Esophagus muscularis mucosa (tissue), 4 donors: ENCODE measurements around the gene WEE1. TPM values are rescaled to one million over a fixed set of nuclear protein-coding genes. Genes with fewer than 3 reads are reported as not detected.

Experiments
- DNase-seq: peaks from one replicate; pipeline ENCODE4 v3.0.0-alpha.2; 2017; ENCODE audit errors: extremely low spot score
- H3K27ac ChIP-seq, 4 donors: fragments of 200-600 bp; sonication (generic); replicated peaks in 1 of 4; 1 replicate in 3 of 4; 2 replicates in 1 of 4; pipeline ENCODE4 v1.5.1; 2016 to 2019; ENCODE audit warnings: mild to moderate bottlenecking in 1 of 4
- H3K27me3 ChIP-seq, 4 donors: fragments of 200-600 bp; sonication (generic); one replicate each; pipeline versions ENCODE4 v1.5.1 to v1.6.0; 2016 to 2019
- H3K36me3 ChIP-seq, 4 donors: fragments of 200-600 bp; sonication (generic); one replicate each; pipeline ENCODE4 v1.5.1; 2016 to 2019
- H3K4me1 ChIP-seq, 4 donors: fragments of 200-600 bp; sonication (generic); one replicate each; pipeline ENCODE4 v1.5.1; 2016 to 2019
- H3K4me3 ChIP-seq, 4 donors: fragments of 200-600 bp; sonication (generic); 1 replicate in 2 of 4; 2 replicates in 2 of 4; pipeline ENCODE4 v1.5.1; 2016 to 2019; ENCODE audit warnings: mild to moderate bottlenecking in 4 of 4, moderate library complexity in 1 of 4
- H3K9me3 ChIP-seq, 4 donors: fragments of 200-600 bp; sonication (generic); 1 replicate in 3 of 4; 2 replicates in 1 of 4; pipeline ENCODE4 v1.5.1; 2016 to 2019
- EP300 ChIP-seq: sonication (generic); formaldehyde crosslinking; IDR thresholded peaks from one replicate; pipeline ENCODE4 v1.6.1; 2017; ENCODE audit warnings: antibody characterized with exemption
- POLR2A ChIP-seq: fragments of 450-650 bp; IDR thresholded peaks from one replicate; pipeline ENCODE4 v1.6.1; 2017; ENCODE audit warnings: antibody characterized with exemption, moderate library complexity, mild to moderate bottlenecking, low read depth
- POLR2AphosphoS5 ChIP-seq, 2 donors: sonication (generic); formaldehyde crosslinking; IDR thresholded peaks; one replicate each; pipeline ENCODE4 v1.6.1; 2017; ENCODE audit warnings: antibody characterized with exemption in 2 of 2
- WGBS: methylation state at CpG from one replicate; pipeline ENCODE4 v1.1.5; 2018; 5-methylcytosine and 5-hydroxymethylcytosine counted together
- intact Hi-C: fragments of 100-400 bp; cut with DNase I; formaldehyde crosslinking; loops from one replicate; pipeline ENCODE4 v1.15.1; 2023
- total RNA-seq, 4 donors: library from RNA; depleted of rRNA; stranded (reverse); fragments of >200 nt; gene quantifications; one replicate each; pipeline versions ENCODE4 v1.1.0 to v1.2.1, GENCODE V29; 2016
- TF ChIP-seq, protein P1 (sequence below), 3 experiments: fragments of 200-600 bp in 2 of 3; fragments of 450-650 bp in 1 of 3; sonication (generic) in 2 of 3; IDR thresholded peaks; one replicate each; pipeline ENCODE4 v1.5.1; 2017 to 2019; ENCODE audit warnings: antibody characterized with exemption in 3 of 3, mild to moderate bottlenecking in 2 of 3, moderate library complexity in 1 of 3

The WEE1 gene
- total RNA-seq, 4 donors from 2014 or later: 34.5 to 55.6 (median 41.6) TPM

DNA sequence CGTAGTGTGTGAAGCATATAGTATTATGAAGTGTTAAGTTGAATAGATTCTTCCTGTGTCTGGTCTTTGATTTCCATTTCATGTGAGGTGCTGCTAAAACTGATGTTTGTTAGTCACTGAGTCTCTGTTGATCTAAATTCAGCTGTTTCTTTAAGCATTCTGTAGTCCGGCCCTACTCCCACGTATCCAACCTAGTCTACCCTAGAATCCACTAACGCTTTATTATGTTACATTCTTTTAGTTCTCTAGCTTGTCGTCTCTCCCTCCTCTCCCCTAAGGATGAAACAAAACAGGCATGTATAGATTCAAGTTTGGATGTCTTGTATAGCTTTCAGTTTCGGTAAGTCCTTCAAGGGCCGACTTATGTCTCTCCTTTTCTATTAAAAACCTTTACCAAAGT lies 4.1 kb downstream of the WEE1 start:
- peaks cover 0 to 23% (median 20%) of the 10 kb centered on the region in 4 donors for H3K36me3 ChIP-seq
- no peak for DNase-seq
- TF ChIP-seq, protein P1, sequence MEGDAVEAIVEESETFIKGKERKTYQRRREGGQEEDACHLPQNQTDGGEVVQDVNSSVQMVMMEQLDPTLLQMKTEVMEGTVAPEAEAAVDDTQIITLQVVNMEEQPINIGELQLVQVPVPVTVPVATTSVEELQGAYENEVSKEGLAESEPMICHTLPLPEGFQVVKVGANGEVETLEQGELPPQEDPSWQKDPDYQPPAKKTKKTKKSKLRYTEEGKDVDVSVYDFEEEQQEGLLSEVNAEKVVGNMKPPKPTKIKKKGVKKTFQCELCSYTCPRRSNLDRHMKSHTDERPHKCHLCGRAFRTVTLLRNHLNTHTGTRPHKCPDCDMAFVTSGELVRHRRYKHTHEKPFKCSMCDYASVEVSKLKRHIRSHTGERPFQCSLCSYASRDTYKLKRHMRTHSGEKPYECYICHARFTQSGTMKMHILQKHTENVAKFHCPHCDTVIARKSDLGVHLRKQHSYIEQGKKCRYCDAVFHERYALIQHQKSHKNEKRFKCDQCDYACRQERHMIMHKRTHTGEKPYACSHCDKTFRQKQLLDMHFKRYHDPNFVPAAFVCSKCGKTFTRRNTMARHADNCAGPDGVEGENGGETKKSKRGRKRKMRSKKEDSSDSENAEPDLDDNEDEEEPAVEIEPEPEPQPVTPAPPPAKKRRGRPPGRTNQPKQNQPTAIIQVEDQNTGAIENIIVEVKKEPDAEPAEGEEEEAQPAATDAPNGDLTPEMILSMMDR (IDR thresholded peaks at IDR 0.05): no peak
- TF ChIP-seq EP300: no peak
- TF ChIP-seq POLR2AphosphoS5 (IDR thresholded peaks at IDR 0.05): no peak
- TF ChIP-seq POLR2A: no peak
- intact Hi-C loops: loop anchor here (5.0 kb wide), 1 partner anchor 35 kb away; no protein-coding TSS in a partner anchor
- peak overlapping the region; percentile 78 to 84 (median 81) for H3K4me3 ChIP-seq
- peaks cover 0 to 23% (median 17%) of the 10 kb centered on the region in 4 donors for H3K4me1 ChIP-seq
- H3K9me3 ChIP-seq: no peaks in the 10 kb centered on the region
- peak overlapping the region; percentile 35 to 97 (median 91) for H3K27ac ChIP-seq
- 35% methylated on average over 7 of the region's 7 CpGs for WGBS
- no peaks in the 10 kb centered on the region for H3K27me3 ChIP-seq

DNA sequence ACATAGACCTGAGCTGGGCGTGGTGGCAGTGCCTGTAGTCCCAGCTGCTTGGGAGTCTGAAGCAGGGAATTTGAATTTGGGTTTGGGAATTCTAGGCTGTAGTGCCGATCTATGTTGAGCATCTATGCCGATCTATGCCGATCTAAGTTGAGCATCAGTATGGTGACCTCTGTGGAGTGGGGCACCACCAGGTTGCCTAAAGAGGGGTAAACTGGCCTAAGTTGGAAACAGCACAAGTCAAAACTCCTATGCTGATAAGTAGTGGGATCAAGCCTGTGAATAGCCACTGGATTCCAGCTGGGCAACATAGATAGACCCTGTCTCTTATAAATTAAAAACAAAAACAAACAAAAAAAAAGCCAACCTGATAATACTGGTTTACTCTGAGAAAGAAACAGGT lies 7.4 kb downstream of the WEE1 start:
- H3K27me3 ChIP-seq: no peaks in the 10 kb centered on the region
- no peak overlapping the region for H3K4me3 ChIP-seq
- H3K27ac ChIP-seq: no peak overlapping the region
- no peak for TF ChIP-seq POLR2AphosphoS5 (IDR thresholded peaks at IDR 0.05)
- TF ChIP-seq, protein P1 (IDR thresholded peaks at IDR 0.05): no peak
- TF ChIP-seq POLR2A: no peak
- no peak for TF ChIP-seq EP300
- DNase-seq: no peak
- intact Hi-C loops: no loop called here
- H3K9me3 ChIP-seq: no peaks in the 10 kb centered on the region
- 100% methylated on average over 4 of the region's 4 CpGs for WGBS
- peaks cover 0 to 21% (median 14%) of the 10 kb centered on the region in 4 donors for H3K4me1 ChIP-seq
- peaks cover 13 to 55% (median 52%) of the 10 kb centered on the region in 4 donors for H3K36me3 ChIP-seq

DNA sequence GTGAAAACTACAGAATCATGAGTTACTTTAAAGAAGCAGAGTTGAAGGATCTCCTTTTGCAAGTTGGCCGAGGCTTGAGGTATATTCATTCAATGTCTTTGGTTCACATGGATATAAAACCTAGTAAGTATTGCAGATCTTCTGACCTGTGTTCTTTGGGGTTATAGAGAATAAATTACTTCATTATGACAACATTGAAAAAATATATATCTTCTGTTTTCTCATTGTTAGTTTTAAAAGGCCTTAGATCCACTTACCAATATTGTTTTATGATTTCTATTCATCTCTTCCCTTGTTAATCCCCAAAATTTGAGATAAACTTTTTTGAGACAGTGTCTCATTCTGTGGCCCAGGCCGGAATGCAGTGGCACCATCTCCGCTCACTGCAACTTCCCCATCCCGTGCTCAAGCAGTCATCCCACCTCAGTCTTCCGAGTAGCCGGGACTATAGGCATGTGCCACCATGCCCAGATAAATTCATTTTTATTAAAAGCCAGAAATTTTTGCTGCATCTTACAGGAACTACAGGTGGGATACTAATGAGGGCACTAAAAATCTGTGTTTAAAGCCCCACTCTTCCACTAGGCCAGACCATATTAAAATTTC lies 8.2 kb downstream of the WEE1 start:
- no peaks in the 10 kb centered on the region for H3K27me3 ChIP-seq
- TF ChIP-seq EP300: no peak
- no peak for TF ChIP-seq POLR2A
- TF ChIP-seq, protein P1 (IDR thresholded peaks at IDR 0.05): no peak
- TF ChIP-seq POLR2AphosphoS5 (IDR thresholded peaks at IDR 0.05): no peak
- no peak overlapping the region for H3K27ac ChIP-seq
- peaks cover 19 to 62% (median 59%) of the 10 kb centered on the region in 4 donors for H3K36me3 ChIP-seq
- no peak overlapping the region for H3K4me3 ChIP-seq
- intact Hi-C loops: no loop called here
- 97% methylated on average over 6 of the region's 6 CpGs for WGBS
- H3K9me3 ChIP-seq: no peaks in the 10 kb centered on the region
- H3K4me1 ChIP-seq: peaks cover 0 to 21% (median 12%) of the 10 kb centered on the region in 4 donors
- no peak for DNase-seq

DNA sequence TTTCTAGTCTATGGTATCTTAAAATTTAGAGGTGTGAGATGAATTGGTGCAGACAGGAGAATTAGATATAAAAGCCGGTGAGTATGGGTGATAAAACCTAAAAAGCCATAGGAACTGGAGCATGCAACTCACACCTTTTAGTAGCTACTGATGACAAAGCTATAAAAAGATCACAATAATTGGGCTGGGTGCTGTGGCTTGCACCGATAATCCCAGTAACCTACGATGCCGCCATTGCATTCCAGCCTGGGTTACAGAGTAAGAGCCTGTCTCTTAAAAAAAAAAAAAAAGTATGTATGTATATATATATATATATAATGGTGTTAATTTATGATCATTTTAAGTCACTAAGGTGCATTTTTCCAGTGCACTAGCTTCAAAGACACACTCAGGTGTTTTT lies 17.2 kb downstream of the WEE1 start:
- no peak for DNase-seq
- TF ChIP-seq POLR2AphosphoS5 (IDR thresholded peaks at IDR 0.05) (no peak), EP300 (no peak), POLR2A (no peak)
- TF ChIP-seq, protein P1 (IDR thresholded peaks at IDR 0.05): no peak
- no peaks in the 10 kb centered on the region for H3K4me1 ChIP-seq
- intact Hi-C loops: no loop called here
- 87% methylated on average over 4 of the region's 4 CpGs for WGBS
- H3K27me3 ChIP-seq: no peaks in the 10 kb centered on the region
- H3K9me3 ChIP-seq: no peaks in the 10 kb centered on the region
- peaks cover 22 to 44% (median 35%) of the 10 kb centered on the region in 4 donors for H3K36me3 ChIP-seq
- no peak overlapping the region for H3K27ac ChIP-seq
- no peak overlapping the region for H3K4me3 ChIP-seq
